ENCODE results near the gene C1QBP.
A peak's percentile ranks its signal among the peaks of the same experiment; 100 is the strongest.
"Not testable (repeated sequence)": the region's sequence is repeated elsewhere in the genome, so short reads cannot be mapped to it uniquely, and the experiment has no call there.

Gene C1QBP

GRCh38 chr17:5438716-5439445, at the start of gene C1QBP:
C1QBP (minus strand) TSS chr17:5439155; CDS start chr17:5439073, 82 bp downstream.
- peak; percentile 87 for DNase-seq

GRCh38 chr17:5488752-5489151, 49.8 kb upstream of the C1QBP start:
- DNase-seq: no peak

- DNase-seq: peak; percentile 95
These were observed 47.5 kb upstream of the C1QBP start, which contains the start of gene MIS12 for GRCh38 chr17:5486206-5487124. MIS12 (plus strand) TSS chr17:5486566; CDS start chr17:5488863, 2,297 bp downstream.

- DNase-seq: no peak
These were observed 46.6 kb upstream of the C1QBP start, which contains the start of gene DERL2 for GRCh38 chr17:5485270-5486205. DERL2 (minus strand) TSS chr17:5486178; CDS start chr17:5486161, 17 bp downstream.

GRCh38 chr17:5481451-5481850, 42.5 kb upstream of the C1QBP start:
- DNase-seq: no peak

- no peak for DNase-seq
These were observed 42.0 kb upstream of the C1QBP start for GRCh38 chr17:5480962-5481361.

- DNase-seq: no peak
These were observed 40.0 kb upstream of the C1QBP start for GRCh38 chr17:5478992-5479391.

- no peak for DNase-seq
These were observed 35.0 kb upstream of the C1QBP start for GRCh38 chr17:5473906-5474305.

GRCh38 chr17:5472511-5472910, 33.6 kb upstream of the C1QBP start:
- no peak for DNase-seq

- DNase-seq: no peak
These were observed 29.1 kb upstream of the C1QBP start for GRCh38 chr17:5468075-5468473.

GRCh38 chr17:5467416-5467815, 28.5 kb upstream of the C1QBP start:
- DNase-seq: no peak

GRCh38 chr17:5466295-5466694, 27.3 kb upstream of the C1QBP start:
- DNase-seq: no peak

- no peak for DNase-seq
These were observed 26.0 kb upstream of the C1QBP start for GRCh38 chr17:5464717-5465507.

- DNase-seq: no peak
These were observed 7.8 kb upstream of the C1QBP start for GRCh38 chr17:5446786-5447185.

- DNase-seq: no peak
These were observed 5.3 kb upstream of the C1QBP start for GRCh38 chr17:5444209-5444608.

GRCh38 chr17:5443728-5444127, 4.8 kb upstream of the C1QBP start:
- no peak for DNase-seq

- no peak for DNase-seq
These were observed 450 bp upstream of the C1QBP start for GRCh38 chr17:5439446-5439764.

- DNase-seq: no peak
These were observed 1.1 kb downstream of the C1QBP start for GRCh38 chr17:5437721-5438317.

- DNase-seq: not testable (repeated sequence)
These were observed 3.1 kb downstream of the C1QBP start for GRCh38 chr17:5435781-5436315.

GRCh38 chr17:5434984-5435383, 4.0 kb downstream of the C1QBP start:
- no peak for DNase-seq

GRCh38 chr17:5431949-5432556, 6.9 kb downstream of the C1QBP start:
- DNase-seq: no peak
